GM12872 (cell line): ENCODE measurements around the gene FHOD3.

Experiments
- CTCF ChIP-seq: IDR thresholded peaks from 3 replicates; pipeline ENCODE4 v1.5.1; 2011; ENCODE audit warnings: low read depth, mild to moderate bottlenecking, low read length, moderate library complexity; ENCODE audit not compliant: insufficient read depth

Gene FHOD3

GRCh38 chr18:36589857-36590543 lies 292.5 kb downstream of the FHOD3 start:
- TF ChIP-seq CTCF, result no peak

- TF ChIP-seq CTCF, result no peak
Observed at GRCh38 chr18:36590621-36591580, 293.4 kb downstream of the FHOD3 start.

DNA sequence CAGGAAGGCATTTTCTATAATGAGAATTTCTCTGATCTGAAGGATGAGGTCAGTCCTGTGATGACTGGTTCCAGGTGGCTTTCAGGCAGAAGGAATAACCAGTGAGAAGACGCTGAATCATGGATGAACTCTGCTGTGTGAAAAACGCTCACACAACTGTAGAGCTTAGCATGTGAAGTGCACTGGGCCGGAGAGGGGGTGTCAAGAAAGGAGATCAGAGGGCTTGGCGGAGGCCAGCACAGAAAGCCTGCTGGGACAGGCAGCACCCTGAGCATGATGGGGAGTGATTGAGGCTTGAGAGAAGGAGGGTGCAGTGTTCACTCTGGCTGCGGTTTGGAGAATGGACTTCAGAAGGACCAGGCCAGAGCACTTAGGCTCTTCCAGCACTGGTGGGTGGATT lies 294.8 kb downstream of the FHOD3 start:
- TF ChIP-seq CTCF, result no peak

DNA sequence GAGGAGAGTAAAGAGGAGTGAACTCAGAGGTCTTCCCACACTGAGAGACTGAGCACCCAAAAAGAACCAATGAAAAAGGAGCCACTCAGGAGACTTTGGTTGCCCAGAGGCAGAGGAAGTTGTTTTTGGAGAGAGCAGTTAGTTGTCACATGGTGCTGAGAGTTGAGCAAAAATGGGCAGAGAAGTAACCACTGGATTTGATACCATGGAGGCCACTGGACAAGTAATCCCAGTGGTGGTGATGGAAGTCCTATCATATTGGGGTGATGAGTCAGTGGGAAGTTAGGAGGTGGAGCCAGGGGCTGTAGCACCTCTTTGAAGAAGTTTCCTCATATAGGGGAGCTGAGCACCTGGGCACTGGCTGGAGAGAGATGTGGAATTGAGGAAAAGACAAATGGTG lies 295.5 kb downstream of the FHOD3 start:
- no peak for TF ChIP-seq CTCF

GRCh38 chr18:36593641-36594040 lies 296.1 kb downstream of the FHOD3 start:
- no peak for TF ChIP-seq CTCF

- TF ChIP-seq CTCF, result no peak
Observed at GRCh38 chr18:36594621-36595020, 297.1 kb downstream of the FHOD3 start.

DNA sequence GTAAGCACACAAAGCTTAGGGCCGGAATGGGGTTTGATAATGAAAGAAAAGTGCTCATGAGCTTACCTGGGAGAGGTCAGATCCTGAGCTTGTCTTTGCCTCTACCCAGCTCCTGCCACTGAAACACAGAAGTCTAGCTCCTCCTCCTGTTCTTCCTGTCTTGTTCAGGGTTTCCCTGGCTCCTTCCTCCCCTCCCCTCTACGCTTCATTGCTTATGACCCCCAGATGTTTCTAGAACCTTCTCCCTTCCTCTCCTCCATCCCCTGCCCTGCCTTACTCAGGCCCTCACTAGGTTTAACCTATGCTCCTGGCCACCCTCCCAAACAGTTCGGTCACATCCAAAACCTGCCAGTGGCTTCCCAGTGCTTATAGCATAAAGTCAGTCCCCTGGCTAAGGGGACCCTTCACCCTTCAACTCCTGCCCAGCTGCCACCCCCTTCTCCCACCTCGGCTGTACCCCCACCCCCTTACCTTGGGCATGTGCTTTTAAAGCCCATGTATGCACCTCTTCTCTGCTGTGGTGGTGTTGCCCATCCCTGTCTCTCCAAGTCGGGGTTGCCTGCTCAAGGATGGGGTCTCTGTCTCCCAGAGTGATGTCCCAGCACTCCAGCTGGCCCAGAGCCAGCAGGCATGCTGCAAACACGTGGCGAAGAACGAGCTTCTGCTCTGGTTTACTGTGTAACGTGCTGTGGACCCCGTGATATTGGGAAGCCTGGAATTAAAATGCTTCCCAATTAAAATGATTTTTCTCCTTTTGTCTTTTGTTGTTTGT lies 297.7 kb downstream of the FHOD3 start:
- no peak for TF ChIP-seq CTCF
